Measurements from ENCODE around the gene P2RX6. TPM values are rescaled to one million over a fixed set of nuclear protein-coding genes. Genes with fewer than 3 reads are reported as not detected.
"Not testable (repeated sequence)": the region's sequence is repeated elsewhere in the genome, so short reads cannot be mapped to it uniquely, and the experiment has no call there.

The P2RX6 gene
- total and polyA plus RNA-seq, 2 experiments from 2014 or later, result 1.6 to 2.2 TPM

GRCh38 chr22:20967697-20968211 lies 47.2 kb upstream of the P2RX6 start:
- Histone ChIP-seq H3K79me2 (ENCODE audit: insufficient read depth) (no peaks in the 10 kb centered on the region), H4K20me1 (ENCODE audit: insufficient read depth) (no peaks in the 10 kb centered on the region), H3K4me1 (ENCODE audit: insufficient read depth) (no peaks in the 10 kb centered on the region), H3K9me3 (ENCODE audit: low read depth) (no peaks in the 10 kb centered on the region), H3K27ac (no peak overlapping the region), H3K4me2 (ENCODE audit: unreplicated experiment) (no peak overlapping the region), H2AFZ (no peak overlapping the region), H3F3A (ENCODE audit: insufficient read depth) (no peaks in the 10 kb centered on the region), H3K9ac (no peak overlapping the region), H3K36me3 (ENCODE audit: low read depth) (no peaks in the 10 kb centered on the region), H3K4me3 (no peak overlapping the region), H3K27me3 (replicated peaks; ENCODE audit: insufficient read depth) (peaks cover 7% of the 10 kb centered on the region; the same call in 1 of the 2 replicates), H3K9me2 (ENCODE audit: insufficient read depth) (no peaks in the 10 kb centered on the region)
- WGBS, 2 experiments (ENCODE audit: low coverage in 1 of 2, low lambda C conversion rate in 2 of 2, missing lambda C conversion rate in 2 of 2), result 68 to 78% methylated on average over 14 to 19 of the region's 19 CpGs
- in situ Hi-C loops (cut with MboI), result no loop called here
- no peak for TF ChIP-seq EZH2 (IDR thresholded peaks at IDR 0.05; ENCODE audit: insufficient read depth, poor library complexity, severe bottlenecking)
- TF ChIP-seq EZH2phosphoT487 (IDR thresholded peaks at IDR 0.05; ENCODE audit: insufficient read depth, low read depth), result no peak
- no peak for DNase-seq

- Histone ChIP-seq H3K9me3 (ENCODE audit: low read depth) (no peaks in the 10 kb centered on the region), H3K27me3 (replicated peaks; ENCODE audit: insufficient read depth) (peaks cover 7% of the 10 kb centered on the region; the same call in 1 of the 2 replicates), H3K27ac (no peak overlapping the region), H3K79me2 (ENCODE audit: insufficient read depth) (no peaks in the 10 kb centered on the region), H3K9me2 (ENCODE audit: insufficient read depth) (no peaks in the 10 kb centered on the region), H3K4me2 (ENCODE audit: unreplicated experiment) (no peak overlapping the region), H4K20me1 (ENCODE audit: insufficient read depth) (no peaks in the 10 kb centered on the region), H3F3A (ENCODE audit: insufficient read depth) (no peaks in the 10 kb centered on the region), H3K4me1 (ENCODE audit: insufficient read depth) (no peaks in the 10 kb centered on the region), H3K4me3 (no peak overlapping the region), H2AFZ (no peak overlapping the region), H3K36me3 (ENCODE audit: low read depth) (no peaks in the 10 kb centered on the region), H3K9ac (no peak overlapping the region)
- in situ Hi-C loops (cut with MboI), result no loop called here
- TF ChIP-seq EZH2phosphoT487 (IDR thresholded peaks at IDR 0.05; ENCODE audit: insufficient read depth, low read depth) (no peak), EZH2 (IDR thresholded peaks at IDR 0.05; ENCODE audit: insufficient read depth, poor library complexity, severe bottlenecking) (no peak)
- no peak for DNase-seq
- 84 to 90% methylated on average over 6 to 7 of the region's 7 CpGs for WGBS, 2 experiments (ENCODE audit: low coverage in 1 of 2, low lambda C conversion rate in 2 of 2, missing lambda C conversion rate in 2 of 2)
Observed at GRCh38 chr22:20968281-20968977, 46.5 kb upstream of the P2RX6 start.

GRCh38 chr22:20970939-20971657 lies 43.9 kb upstream of the P2RX6 start:
- Histone ChIP-seq H3K27me3 (replicated peaks; ENCODE audit: insufficient read depth) (no peaks in the 10 kb centered on the region), H3F3A (ENCODE audit: insufficient read depth) (no peaks in the 10 kb centered on the region), H3K79me2 (ENCODE audit: insufficient read depth) (no peaks in the 10 kb centered on the region), H3K4me1 (ENCODE audit: insufficient read depth) (no peaks in the 10 kb centered on the region), H2AFZ (no peak overlapping the region), H3K9me3 (ENCODE audit: low read depth) (no peaks in the 10 kb centered on the region), H3K36me3 (ENCODE audit: low read depth) (no peaks in the 10 kb centered on the region), H3K4me2 (ENCODE audit: unreplicated experiment) (no peak overlapping the region), H3K9ac (no peak overlapping the region), H3K4me3 (no peak overlapping the region), H3K9me2 (ENCODE audit: insufficient read depth) (no peaks in the 10 kb centered on the region), H3K27ac (no peak overlapping the region), H4K20me1 (ENCODE audit: insufficient read depth) (no peaks in the 10 kb centered on the region)
- WGBS, 2 experiments (ENCODE audit: low coverage in 1 of 2, low lambda C conversion rate in 2 of 2, missing lambda C conversion rate in 2 of 2), result 44 to 50% methylated on average over 4 of the region's 4 CpGs
- in situ Hi-C loops (cut with MboI), result no loop called here
- TF ChIP-seq EZH2phosphoT487 (IDR thresholded peaks at IDR 0.05; ENCODE audit: insufficient read depth, low read depth) (no peak), EZH2 (IDR thresholded peaks at IDR 0.05; ENCODE audit: insufficient read depth, poor library complexity, severe bottlenecking) (no peak)
- DNase-seq, result no peak

- in situ Hi-C loops (cut with MboI); H3K27ac ChIP-seq; H3K9me3 ChIP-seq (ENCODE audit: low read depth); H4K20me1 ChIP-seq (ENCODE audit: insufficient read depth); H3K4me3 ChIP-seq; H3K9me2 ChIP-seq (ENCODE audit: insufficient read depth); H3K36me3 ChIP-seq (ENCODE audit: low read depth); H3K79me2 ChIP-seq (ENCODE audit: insufficient read depth); H3K27me3 ChIP-seq (replicated peaks; ENCODE audit: insufficient read depth); H3K4me2 ChIP-seq (ENCODE audit: unreplicated experiment); H2AFZ ChIP-seq; H3K9ac ChIP-seq; H3F3A ChIP-seq (ENCODE audit: insufficient read depth); H3K4me1 ChIP-seq (ENCODE audit: insufficient read depth): not testable (repeated sequence)
- 79 to 83% methylated on average over 11 of the region's 11 CpGs for WGBS, 2 experiments (ENCODE audit: low coverage in 1 of 2, low lambda C conversion rate in 2 of 2, missing lambda C conversion rate in 2 of 2)
- DNase-seq, result peak; percentile 30
Observed at GRCh38 chr22:20972014-20972694, 42.8 kb upstream of the P2RX6 start.
